ENCODE results near the gene HSPA12A. TPM values are rescaled to one million over a fixed set of nuclear protein-coding genes. Genes with fewer than 3 reads are reported as not detected.

HSPA12A gene
- total RNA-seq, 2 donors from 2014 or later, result 10.1 to 11.5 TPM

GRCh38 chr10:116710076-116710475 lies 32.3 kb downstream of the HSPA12A start:
- no peaks in the 10 kb centered on the region for H3K27me3 ChIP-seq
- peaks cover 0 to 10% of the 10 kb centered on the region in 2 donors for H3K4me1 ChIP-seq
- H3K27ac ChIP-seq, result no peak overlapping the region
- no peak for TF ChIP-seq CTCF (IDR thresholded peaks at IDR 0.05)
- DNase-seq (ENCODE audit: low spot score), result no peak
- no peak overlapping the region for H3K4me3 ChIP-seq
- H3K9me3 ChIP-seq, result no peaks in the 10 kb centered on the region
- no peaks in the 10 kb centered on the region for H3K36me3 ChIP-seq

- Histone ChIP-seq H3K36me3 (no peaks in the 10 kb centered on the region), H3K4me3 (no peak overlapping the region), H3K27ac (no peak overlapping the region), H3K9me3 (no peaks in the 10 kb centered on the region), H3K4me1 (peaks cover 0 to 10% of the 10 kb centered on the region in 2 donors), H3K27me3 (no peaks in the 10 kb centered on the region)
- TF ChIP-seq CTCF (IDR thresholded peaks at IDR 0.05), result no peak
- no peak for DNase-seq (ENCODE audit: low spot score)
Observed at GRCh38 chr10:116708877-116709276, 33.5 kb downstream of the HSPA12A start.

DNA sequence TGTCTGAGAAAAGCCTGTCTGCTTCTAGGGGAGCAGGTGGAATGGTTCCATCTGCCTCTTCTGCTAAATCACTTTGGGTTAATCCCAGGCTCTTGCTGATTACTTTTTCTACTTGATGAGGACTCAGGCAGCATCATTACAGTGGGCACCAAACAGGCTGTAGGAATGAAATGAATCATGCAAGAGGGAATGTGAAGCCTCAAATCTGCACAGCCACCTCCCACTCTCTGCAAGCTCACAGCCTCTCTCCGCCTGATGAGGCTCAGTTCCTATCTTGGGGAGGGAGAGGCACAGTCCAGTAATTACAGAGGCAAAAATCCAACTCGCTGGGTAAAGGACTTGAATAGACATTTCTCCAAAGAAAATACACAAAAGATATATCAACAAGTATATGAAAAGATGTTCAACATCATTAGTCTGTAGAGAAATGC lies 34.0 kb downstream of the HSPA12A start:
- no peak for DNase-seq (ENCODE audit: low spot score)
- no peak for TF ChIP-seq CTCF (IDR thresholded peaks at IDR 0.05)
- no peak overlapping the region for H3K27ac ChIP-seq
- peaks cover 0 to 10% of the 10 kb centered on the region in 2 donors for H3K4me1 ChIP-seq
- H3K4me3 ChIP-seq, result no peak overlapping the region
- no peaks in the 10 kb centered on the region for H3K9me3 ChIP-seq
- H3K36me3 ChIP-seq, result no peaks in the 10 kb centered on the region
- H3K27me3 ChIP-seq, result no peaks in the 10 kb centered on the region

- no peaks in the 10 kb centered on the region for H3K27me3 ChIP-seq
- no peak overlapping the region for H3K4me3 ChIP-seq
- DNase-seq (ENCODE audit: low spot score), result no peak
- no peak overlapping the region for H3K27ac ChIP-seq
- no peaks in the 10 kb centered on the region for H3K36me3 ChIP-seq
- peaks cover 0 to 10% of the 10 kb centered on the region in 2 donors for H3K4me1 ChIP-seq
- H3K9me3 ChIP-seq, result no peaks in the 10 kb centered on the region
- no peak for TF ChIP-seq CTCF (IDR thresholded peaks at IDR 0.05)
Observed at GRCh38 chr10:116707981-116708380, 34.4 kb downstream of the HSPA12A start.

GRCh38 chr10:116706281-116706680 lies 36.1 kb downstream of the HSPA12A start:
- TF ChIP-seq CTCF (IDR thresholded peaks at IDR 0.05), result no peak
- Histone ChIP-seq H3K27me3 (no peaks in the 10 kb centered on the region), H3K9me3 (no peaks in the 10 kb centered on the region), H3K27ac (no peak overlapping the region), H3K4me1 (peaks cover 0 to 10% of the 10 kb centered on the region in 2 donors), H3K36me3 (no peaks in the 10 kb centered on the region), H3K4me3 (no peak overlapping the region)
- DNase-seq (ENCODE audit: low spot score), result no peak

DNA sequence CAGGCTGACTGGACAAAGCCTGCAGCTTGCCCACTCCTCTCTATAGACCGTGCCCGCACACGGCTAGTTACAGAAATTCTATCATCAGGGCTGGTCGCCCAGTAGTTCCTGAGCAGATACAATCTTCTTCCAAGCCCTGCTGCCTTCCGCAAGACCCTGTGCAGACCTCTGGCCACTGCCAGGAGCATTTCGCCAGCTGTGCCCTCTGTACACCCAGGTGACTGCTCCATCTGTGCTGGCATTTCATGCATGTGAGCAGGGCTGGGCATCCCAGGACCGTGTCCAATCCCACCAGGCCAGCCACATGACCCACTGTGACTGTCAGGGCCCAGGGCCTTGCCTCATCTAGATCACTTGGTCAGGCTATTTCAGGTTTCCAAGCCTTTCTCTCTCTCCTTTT lies 36.9 kb downstream of the HSPA12A start:
- no peak for DNase-seq (ENCODE audit: low spot score)

More for the DNA sequence above, 36.9 kb downstream of the HSPA12A start:
- H3K9me3 ChIP-seq, result no peaks in the 10 kb centered on the region
- H3K27ac ChIP-seq, result no peak overlapping the region
- no peaks in the 10 kb centered on the region for H3K27me3 ChIP-seq
- no peak overlapping the region for H3K4me3 ChIP-seq
- no peak for TF ChIP-seq CTCF (IDR thresholded peaks at IDR 0.05)
- no peaks in the 10 kb centered on the region for H3K36me3 ChIP-seq
- H3K4me1 ChIP-seq, result peaks cover 0 to 10% of the 10 kb centered on the region in 2 donors
